K562 (cell line): ENCODE data around the gene DIAPH3. TPM values are rescaled to one million over a fixed set of nuclear protein-coding genes. Genes with fewer than 3 reads are reported as not detected.

Experiments
- ATAC-seq: fragments of 200-7000 bp; cut with Tn5 transposase; 3 replicates; pipeline ENCODE4 v1.9.1; 2020; ENCODE audit warnings: moderate library complexity
- BruUV-seq: library from RNA; stranded (reverse); fragments of 400-500 nt; replicated peaks from 2 replicates; lab custom pipeline; 2021; lab: Mats Ljungman, UMichigan
- CTCF ChIA-PET: fragments of 300-600 bp; formaldehyde crosslinking; extraction: SDS; loops from one replicate; lab custom pipeline; 2021; ENCODE audit warnings: low intra/inter-chr PET ratio; lab: Yijun Ruan, JAX
- POLR2A ChIA-PET: fragments of 300-600, 350-650 bp; sonication (Branson Sonifier 250); formaldehyde crosslinking; extraction: SDS; loops from one replicate; lab custom pipeline; 2021; ENCODE audit warnings: antibody characterized with exemption, inconsistent platforms; lab: Yijun Ruan, JAX
- DNase-seq, 4 experiments: peaks; one replicate each; pipeline versions ENCODE4 v3.0.0 to v3.0.0-alpha.2; 2011 to 2018; ENCODE audit warnings: low spot score in 3 of 4, mixed read lengths in 3 of 4; ENCODE audit errors: extremely low read depth in 1 of 4
- FAIRE-seq: peaks from 2 replicates; lab custom pipeline; 2011; peaks lifted over from hg19 to GRCh38; lab: Jason Lieb, UNC
- H2AFZ ChIP-seq: 2 replicates; pipeline ENCODE4 v1.6.0; 2011; ENCODE audit warnings: low read depth, low read length, control low read depth, inconsistent platforms
- H3K27ac ChIP-seq: fragments of 200-600 bp; 3 replicates; pipeline ENCODE4 v1.8.0; 2011; ENCODE audit warnings: low read depth, mild to moderate bottlenecking, control low read depth, inconsistent platforms, low read length, moderate library complexity, mixed read lengths; ENCODE audit errors: extremely low read depth
- H3K27me3 ChIP-seq, 2 experiments: fragments of 300-600 bp in 1 of 2; 2 replicates in 1 of 2; 3 replicates in 1 of 2; pipeline versions ENCODE4 v1.6.0 to v1.8.0; 2011; ENCODE audit warnings: inconsistent platforms in 2 of 2, low read length in 2 of 2, mild to moderate bottlenecking in 1 of 2, mixed read lengths in 1 of 2, moderate library complexity in 1 of 2; ENCODE audit not compliant: control insufficient read depth in 2 of 2, insufficient read depth in 2 of 2
- H3K36me3 ChIP-seq: fragments of 300-600 bp; 3 replicates; pipeline ENCODE4 v1.8.0; 2011; ENCODE audit warnings: mild to moderate bottlenecking, low read length, inconsistent platforms; ENCODE audit not compliant: control insufficient read depth, insufficient read depth
- H3K4me1 ChIP-seq, 2 experiments: fragments of 200-600 bp in 1 of 2; replicated peaks in 1 of 2; 2 replicates in 1 of 2; 3 replicates in 1 of 2; pipeline versions ENCODE4 v1.5.1 to v1.8.0; 2011; ENCODE audit warnings: inconsistent platforms in 2 of 2, low read length in 2 of 2, mild to moderate bottlenecking in 1 of 2, mixed read lengths in 1 of 2, moderate library complexity in 1 of 2; ENCODE audit not compliant: control insufficient read depth in 2 of 2, insufficient read depth in 2 of 2
- H3K4me2 ChIP-seq: 2 replicates; pipeline ENCODE4 v1.6.1; 2011; ENCODE audit warnings: low read length, control low read depth, inconsistent platforms, mixed read lengths; ENCODE audit not compliant: insufficient read depth
- H3K4me3 ChIP-seq: fragments of 200-600 bp; sonication (generic), shearing (Covaris generic); 2 replicates; pipeline ENCODE4 v1.5.1; 2016; ENCODE audit warnings: control low read depth, inconsistent platforms
- H3K79me2 ChIP-seq: fragments of 200-600 bp; 3 replicates; pipeline ENCODE4 v1.8.0; 2011; ENCODE audit warnings: low read length, inconsistent platforms; ENCODE audit not compliant: control insufficient read depth, insufficient read depth
- H3K9ac ChIP-seq, 2 experiments: 2 replicates each; pipeline versions ENCODE4 v1.6.0 to v1.6.1; 2011; ENCODE audit warnings: low read depth in 2 of 2, low read length in 2 of 2, control low read depth in 1 of 2, inconsistent platforms in 1 of 2, mild to moderate bottlenecking in 1 of 2, mixed read lengths in 1 of 2; ENCODE audit not compliant: insufficient read depth in 1 of 2
- H3K9me1 ChIP-seq: one replicate; pipeline ENCODE4 v1.6.0; 2011; ENCODE audit warnings: inconsistent platforms, mild to moderate bottlenecking, low read length, moderate library complexity; ENCODE audit not compliant: control insufficient read depth, insufficient read depth
- H3K9me3 ChIP-seq: replicated peaks from 2 replicates; pipeline ENCODE4 v1.5.1; 2011; ENCODE audit warnings: low read depth, low read length, inconsistent platforms; ENCODE audit not compliant: control insufficient read depth, insufficient read depth
- H4K20me1 ChIP-seq: replicated peaks from 2 replicates; pipeline ENCODE4 v1.6.1; 2011; ENCODE audit warnings: low read length, inconsistent platforms, mixed read lengths; ENCODE audit not compliant: control insufficient read depth, insufficient read depth
- CBX8 ChIP-seq: fragments of 200-600 bp; sonication (generic); IDR thresholded peaks from 2 replicates; pipeline ENCODE4 v1.6.1; 2012; ENCODE audit warnings: borderline replicate concordance, mixed run types, low read depth, mild to moderate bottlenecking, moderate library complexity, mixed read lengths, low read length, control low read depth, inconsistent platforms; ENCODE audit not compliant: poor library complexity, severe bottlenecking; ENCODE audit errors: extremely low read depth
- CREM ChIP-seq: IDR thresholded peaks from 2 replicates; pipeline ENCODE4 v1.6.1; 2014; ENCODE audit warnings: antibody characterized with exemption, low read depth
- DACH1 ChIP-seq: fragments of 450-650 bp; IDR thresholded peaks from 2 replicates; pipeline ENCODE4 v1.6.1; 2018; ENCODE audit not compliant: partially characterized antibody
- GMEB1 ChIP-seq: fragments of 250-450 bp; sonication (Bioruptor Pico); IDR thresholded peaks from 2 replicates; pipeline ENCODE4 v1.4.0; 2020; ENCODE audit warnings: mild to moderate bottlenecking
- L3MBTL2 ChIP-seq: fragments of 450-650 bp; IDR thresholded peaks from 2 replicates; pipeline ENCODE4 v1.6.1; 2016; ENCODE audit warnings: mild to moderate bottlenecking, moderate library complexity
- MED1 ChIP-seq: sonication (generic); formaldehyde crosslinking; IDR thresholded peaks from 2 replicates; pipeline ENCODE4 v1.8.1; 2023; ENCODE audit warnings: missing genetic modification reagents, borderline replicate concordance
- SFPQ ChIP-seq: fragments of 200-400 bp; formaldehyde crosslinking; IDR thresholded peaks from 2 replicates; pipeline ENCODE4 v1.6.1; 2017; ENCODE audit warnings: mild to moderate bottlenecking, low read depth, low read length, moderate library complexity
- SUPT5H ChIP-seq: fragments of 450-650 bp; IDR thresholded peaks from 2 replicates; pipeline ENCODE4 v1.6.1; 2016
- ZMIZ1 ChIP-seq, 2 experiments: fragments of 150-350 bp in 1 of 2; IDR thresholded peaks; 2 replicates each; pipeline ENCODE4 v1.6.1; 2012 to 2016; ENCODE audit warnings: low read depth in 2 of 2, low read length in 2 of 2, mild to moderate bottlenecking in 1 of 2, moderate library complexity in 1 of 2
- ZNF124 ChIP-seq: sonication (generic); formaldehyde crosslinking; IDR thresholded peaks from 2 replicates; pipeline ENCODE4 v1.8.1; 2022; ENCODE audit warnings: missing genetic modification reagents
- ZNF764 ChIP-seq: fragments of 250-450 bp; sonication (Bioruptor Pico); IDR thresholded peaks from 2 replicates; pipeline ENCODE4 v1.4.0; 2020; ENCODE audit warnings: low read depth, mild to moderate bottlenecking, moderate library complexity
- WGBS: fragments of 100-300 bp; shearing (Covaris generic); methylation state at CpG from one replicate; pipeline ENCODE4 v1.1.6; 2016; ENCODE audit warnings: low coverage, mixed read lengths; ENCODE audit not compliant: insufficient coverage; ENCODE audit errors: missing lambda C conversion rate; 5-methylcytosine and 5-hydroxymethylcytosine counted together
- in situ Hi-C: fragments of 300-500 bp; cut with MboI; formaldehyde crosslinking; loops from 4 replicates; pipeline ENCODE4 v1.15.0; 2018; ENCODE audit warnings: inconsistent platforms, mixed read lengths
- intact Hi-C: fragments of 100-400 bp; cut with micrococcal nuclease; formaldehyde crosslinking; loops from 2 replicates; pipeline ENCODE4 v1.14.2; 2022
- polyA plus RNA-seq, 8 experiments: library from polyadenylated mRNA; depleted of rRNA in 4 of 8; stranded (reverse) in 5 of 8; unstranded in 3 of 8; fragments of >200 nt; fragmentation: Nextera tagmentation in 2 of 8; fragmentation: Illumina TruSeq in 1 of 8; extraction: Ambion mirVana in 2 of 8; extraction: Trizol in 1 of 8; gene quantifications; 2 replicates each; pipeline versions ENCODE4 v1.2.1 to v1.2.3, GENCODE V29; 2011 to 2014; ENCODE audit warnings: inconsistent platforms in 1 of 8, missing spikeins in 1 of 8
- total RNA-seq, 7 experiments: library from RNA; depleted of rRNA in 6 of 7; stranded (reverse); fragments of >200 nt in 6 of 7; fragmentation: Illumina TruSeq in 2 of 7; extraction: Trizol in 2 of 7; gene quantifications; 2 replicates each; pipeline versions ENCODE4 v1.2.1 to v1.2.3, GENCODE V29; 2011 to 2021; ENCODE audit warnings: low replicate concordance in 1 of 7

Gene DIAPH3
- total and polyA plus RNA-seq, 9 of the 15 experiments (the other 6 are each of a cell fraction or from before 2014, with no cell fraction given): 9.0 to 18.7 (median 14.7) TPM

- H3K9ac ChIP-seq: no peak overlapping the region
- TF ChIP-seq L3MBTL2: no peak
- no peak for TF ChIP-seq ZNF124 (CRISPR knock-in tag)
- no peak for TF ChIP-seq MED1 (CRISPR knock-in tag)
- no peak for TF ChIP-seq CREM
- TF ChIP-seq SFPQ: no peak
- TF ChIP-seq GMEB1: no peak
- TF ChIP-seq DACH1: no peak
- no peak for TF ChIP-seq ZNF764 (CRISPR knock-in tag)
- TF ChIP-seq SUPT5H: no peak
- TF ChIP-seq ZMIZ1 (IDR thresholded peaks at IDR 0.05; ENCODE audit: low read depth in 2 of 2, low read length in 2 of 2): no peak
- TF ChIP-seq CBX8: no peak
- in situ Hi-C loops: no loop called here
- no peaks in the 10 kb centered on the region for H3K9me3 ChIP-seq
- H4K20me1 ChIP-seq: no peaks in the 10 kb centered on the region
- CTCF ChIA-PET: no interaction called here
- H3K4me3 ChIP-seq: no peak overlapping the region
- POLR2A ChIA-PET: no interaction called here
- FAIRE-seq (no peak), DNase-seq (no peak), ATAC-seq (no peak)
- no peak overlapping the region for H3K4me2 ChIP-seq
- H3K36me3 ChIP-seq: no peaks in the 10 kb centered on the region
- intact Hi-C loops: no loop called here
- H3K4me1 ChIP-seq: no peaks in the 10 kb centered on the region
- H3K27ac ChIP-seq: no peak overlapping the region
- WGBS: 57% methylated on average over 3 of the region's 3 CpGs
- H3K9me1 ChIP-seq: no peaks in the 10 kb centered on the region
- H3K27me3 ChIP-seq: no peaks in the 10 kb centered on the region
- H3K79me2 ChIP-seq: no peaks in the 10 kb centered on the region; the same call in 2 of the 3 replicates
- no peak overlapping the region for H2AFZ ChIP-seq
- BruUV-seq: no TSS peak
These were observed 42.4 kb downstream of the DIAPH3 start for GRCh38 chr13:60121337-60121687.
